ENCODE measurements around the gene NLRP5.

NLRP5 gene

DNA sequence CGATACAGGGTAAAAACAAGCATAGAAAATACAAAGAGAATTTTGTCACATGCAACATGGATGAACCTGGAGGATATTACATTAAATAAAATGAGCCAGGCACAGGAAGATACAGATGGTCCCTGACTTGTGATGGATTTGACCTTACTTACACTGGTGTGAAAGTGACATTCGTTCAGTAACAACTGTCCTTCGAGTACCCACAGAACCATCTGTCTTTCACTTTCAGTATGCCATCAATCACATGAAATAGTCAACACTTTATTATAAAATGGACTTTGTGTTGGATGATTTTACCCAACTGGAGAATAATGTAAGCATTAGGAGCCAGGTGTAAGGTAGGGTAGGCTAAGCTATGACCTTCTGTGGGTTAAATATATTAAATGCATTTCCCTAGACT lies 83.1 kb downstream of the NLRP5 start:
- intact Hi-C loops (cut with DNase I): loop anchor here (10.0 kb wide), 1 partner anchor 185 kb away; no protein-coding TSS in a partner anchor
- DNase-seq: no peak

DNA sequence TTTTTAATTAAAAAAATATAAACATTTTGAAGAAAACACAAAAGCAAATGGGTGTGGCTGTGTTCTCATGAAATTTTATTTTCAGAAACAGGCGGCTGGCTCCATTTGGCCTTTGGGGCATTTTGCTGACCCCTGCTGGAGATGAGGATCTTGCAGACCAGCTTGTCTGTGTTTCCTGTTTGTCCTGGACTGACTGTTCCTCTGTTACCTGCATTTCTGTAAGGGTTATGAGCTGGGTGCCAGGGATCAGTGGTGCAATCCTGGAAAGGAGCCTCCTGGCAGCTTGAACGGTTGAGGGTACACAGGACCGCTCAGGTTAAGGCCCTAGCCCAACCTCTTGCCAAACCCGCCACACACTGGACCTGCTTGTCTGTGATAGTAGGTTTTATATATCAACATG lies 84.6 kb downstream of the NLRP5 start:
- intact Hi-C loops (cut with DNase I): loop anchor here (10.0 kb wide), 1 partner anchor 184 kb away; no protein-coding TSS in a partner anchor
- DNase-seq: peak in 2 of 10 donors; percentile 9 to 14

DNA sequence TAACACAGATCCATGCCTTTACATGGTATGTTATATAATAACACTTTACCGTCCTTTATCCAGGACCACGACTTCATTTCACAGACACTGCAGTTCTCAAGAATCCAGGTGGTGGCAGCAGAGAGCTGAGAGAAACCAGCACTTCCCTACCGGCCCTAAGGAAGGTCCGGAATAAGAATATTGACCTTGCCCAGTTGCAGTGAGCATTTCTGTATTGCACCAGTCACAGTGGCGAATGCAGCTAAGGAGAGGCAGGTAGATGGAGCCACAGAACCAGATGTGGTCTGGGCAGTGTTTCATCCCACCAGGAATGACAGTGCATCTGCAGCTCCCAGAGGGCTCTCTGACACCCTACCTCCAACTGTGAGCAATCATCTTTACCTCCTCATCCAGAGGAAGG lies 89.9 kb downstream of the NLRP5 start:
- peak in 6 of 10 donors; percentile 35 to 72 (median 47) for DNase-seq
- intact Hi-C loops (cut with DNase I): loop anchor here (10.0 kb wide), 1 partner anchor 178 kb away; no protein-coding TSS in a partner anchor

DNA sequence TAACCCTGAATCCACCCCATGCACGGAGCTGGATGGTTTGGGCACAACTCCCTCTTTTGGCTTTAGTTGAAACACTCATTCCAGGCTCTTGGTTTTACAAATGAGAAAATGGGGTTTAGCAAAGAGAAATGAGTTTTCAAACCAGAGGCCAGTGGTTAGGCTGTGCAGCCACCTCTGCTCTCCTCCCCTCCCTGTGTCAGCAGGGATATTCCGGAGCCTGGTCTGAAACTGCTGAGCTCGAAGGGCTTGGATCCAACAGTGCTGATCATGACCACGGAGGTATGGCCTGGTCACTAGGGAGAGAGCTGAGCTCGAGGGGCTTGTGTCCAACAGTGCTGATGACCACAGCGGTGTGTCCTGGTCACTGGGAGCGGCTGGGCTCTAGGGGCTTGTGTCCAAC lies 93.0 kb downstream of the NLRP5 start:
- intact Hi-C loops (cut with DNase I): loop anchor here (5.0 to 10.0 kb wide), 2 partner anchors 93 to 175 kb away; no protein-coding TSS in a partner anchor
- peak in 3 of 10 donors; percentile 3 to 72 (median 38) for DNase-seq

DNA sequence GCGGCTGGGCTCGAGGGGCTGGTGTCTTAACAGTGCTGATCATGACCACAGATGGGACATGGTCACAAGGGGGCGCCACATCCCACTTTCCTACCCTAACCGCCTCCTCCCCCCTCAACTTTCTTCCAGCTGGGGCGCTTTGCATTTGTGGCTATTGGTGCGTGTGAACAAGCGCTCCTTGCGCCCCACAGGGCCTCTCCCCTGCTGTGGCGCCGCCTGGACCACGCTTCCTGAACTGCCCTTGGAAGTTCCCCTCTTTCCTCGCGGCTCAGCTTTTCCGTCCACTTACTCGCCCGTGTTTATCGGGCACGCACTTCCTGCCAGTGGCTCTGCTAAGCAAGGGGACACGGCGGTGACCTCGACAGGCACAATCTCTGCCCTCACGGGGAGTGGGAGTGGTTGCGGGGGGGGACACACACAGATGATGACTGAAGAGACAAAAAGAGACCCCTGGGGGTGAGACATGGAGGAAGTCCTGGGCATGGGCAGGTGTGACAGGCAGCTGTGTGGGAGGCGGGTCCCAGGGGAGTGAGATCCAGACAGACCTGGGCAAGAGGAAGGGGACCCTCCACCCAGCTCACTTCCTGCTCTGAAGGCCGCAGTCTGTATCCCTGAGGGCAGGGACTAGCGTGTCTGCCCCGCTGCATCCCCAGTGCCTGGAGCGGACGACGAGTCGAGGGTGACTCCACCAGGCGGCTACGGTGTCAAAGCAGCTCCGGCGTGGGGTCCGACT lies 94.3 kb downstream of the NLRP5 start:
- peak in 9 of 10 donors; percentile 61 to 94 (median 73) for DNase-seq
- intact Hi-C loops (cut with DNase I): loop anchor here (5.0 kb wide), 1 partner anchor 91 kb away; no protein-coding TSS in a partner anchor

DNA sequence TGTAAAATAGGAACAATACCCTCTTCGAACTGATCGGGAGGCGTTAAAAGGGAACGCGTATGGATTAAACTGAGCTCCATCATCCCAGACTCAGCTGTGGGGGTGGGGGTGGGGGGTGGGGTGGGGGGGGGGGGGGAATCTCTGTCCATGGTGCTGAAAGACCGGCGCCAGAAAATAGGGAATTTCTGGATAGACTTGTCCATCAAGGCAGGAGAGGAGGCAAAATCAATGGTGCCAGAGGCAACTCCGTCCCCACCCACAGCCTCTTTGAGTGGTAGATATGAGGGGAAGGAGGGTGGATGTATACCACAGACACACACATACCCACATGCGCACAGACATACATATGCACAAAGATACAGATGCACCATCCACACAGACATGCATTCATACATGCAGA lies 97.1 kb downstream of the NLRP5 start:
- intact Hi-C loops (cut with DNase I): loop anchor here (5.0 kb wide), 1 partner anchor 89 kb away; no protein-coding TSS in a partner anchor
- DNase-seq: peak in 1 of 10 donors; percentile 6

DNA sequence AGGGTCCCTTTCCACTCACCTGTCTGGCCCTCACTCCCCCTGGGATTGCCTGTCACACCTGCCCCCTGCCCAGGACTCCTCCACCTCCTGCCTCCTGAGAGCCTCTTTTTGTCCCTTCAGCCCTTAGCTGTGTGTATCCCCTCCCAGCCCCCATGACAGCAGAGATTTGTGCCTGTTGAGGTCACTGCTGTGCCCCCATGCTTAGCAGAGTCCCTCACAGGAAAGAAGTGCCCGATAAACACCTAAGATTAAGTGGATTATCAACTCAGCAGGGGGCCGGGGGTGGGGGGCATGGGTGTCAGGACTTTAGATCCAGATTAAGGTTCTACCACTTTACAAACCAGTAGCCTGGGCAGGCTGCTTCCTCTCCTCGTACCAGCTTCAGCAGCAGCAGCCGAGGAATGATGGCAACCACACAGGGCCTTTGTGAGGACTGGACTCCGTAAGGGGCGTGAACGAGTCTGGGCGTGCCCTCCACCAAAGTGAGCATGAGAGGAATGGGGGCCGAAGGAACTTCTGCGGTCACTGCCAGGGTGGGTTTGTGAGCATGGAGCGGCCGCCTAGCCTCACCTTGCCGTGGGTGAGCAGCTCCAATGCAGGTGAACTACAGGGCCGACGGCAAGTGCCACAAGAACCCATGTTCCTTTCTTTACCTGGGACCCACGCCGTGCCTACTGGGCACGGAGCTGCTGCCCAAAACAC lies 98.4 kb downstream of the NLRP5 start:
- intact Hi-C loops (cut with DNase I): loop anchor here (5.0 kb wide), 1 partner anchor 87 kb away; no protein-coding TSS in a partner anchor
- peak in 3 of 10 donors; percentile 35 to 55 (median 42) for DNase-seq

DNA sequence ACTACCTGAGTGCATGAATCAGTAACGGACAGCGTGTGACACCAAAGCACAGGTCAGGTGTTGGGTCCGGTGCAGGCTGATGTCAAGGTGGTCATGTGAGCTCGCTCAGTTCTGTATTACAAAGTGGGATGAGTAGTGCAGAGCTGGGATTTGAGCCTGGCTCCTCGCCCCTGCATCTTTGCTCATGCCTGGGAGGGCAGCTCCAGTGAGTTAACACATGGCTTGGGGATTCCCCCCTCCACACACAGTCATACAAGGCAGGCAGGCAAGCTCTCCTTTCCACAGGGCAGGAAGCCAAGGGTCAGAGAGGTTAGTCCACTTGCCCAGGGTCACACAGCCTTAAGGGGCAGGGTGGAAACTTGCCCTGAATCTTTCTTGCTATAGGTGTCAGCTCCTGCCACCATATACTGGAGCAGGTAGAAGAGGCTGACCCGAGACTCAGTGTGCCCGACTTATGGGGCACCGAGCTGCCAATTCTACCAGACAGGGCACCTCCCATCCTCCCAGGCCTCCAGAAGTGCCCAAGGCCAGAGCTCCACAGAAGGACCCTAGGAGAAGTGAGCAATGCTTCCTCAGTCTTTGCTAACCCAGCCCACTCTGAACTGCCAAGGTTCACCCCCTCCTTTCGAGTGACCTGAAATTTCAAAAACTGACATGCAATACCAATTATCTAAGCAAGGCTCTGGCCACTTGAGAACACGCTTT lies 99.1 kb downstream of the NLRP5 start:
- intact Hi-C loops (cut with DNase I): no loop called here
- peak in 3 of 10 donors; percentile 40 to 63 (median 61) for DNase-seq

DNA sequence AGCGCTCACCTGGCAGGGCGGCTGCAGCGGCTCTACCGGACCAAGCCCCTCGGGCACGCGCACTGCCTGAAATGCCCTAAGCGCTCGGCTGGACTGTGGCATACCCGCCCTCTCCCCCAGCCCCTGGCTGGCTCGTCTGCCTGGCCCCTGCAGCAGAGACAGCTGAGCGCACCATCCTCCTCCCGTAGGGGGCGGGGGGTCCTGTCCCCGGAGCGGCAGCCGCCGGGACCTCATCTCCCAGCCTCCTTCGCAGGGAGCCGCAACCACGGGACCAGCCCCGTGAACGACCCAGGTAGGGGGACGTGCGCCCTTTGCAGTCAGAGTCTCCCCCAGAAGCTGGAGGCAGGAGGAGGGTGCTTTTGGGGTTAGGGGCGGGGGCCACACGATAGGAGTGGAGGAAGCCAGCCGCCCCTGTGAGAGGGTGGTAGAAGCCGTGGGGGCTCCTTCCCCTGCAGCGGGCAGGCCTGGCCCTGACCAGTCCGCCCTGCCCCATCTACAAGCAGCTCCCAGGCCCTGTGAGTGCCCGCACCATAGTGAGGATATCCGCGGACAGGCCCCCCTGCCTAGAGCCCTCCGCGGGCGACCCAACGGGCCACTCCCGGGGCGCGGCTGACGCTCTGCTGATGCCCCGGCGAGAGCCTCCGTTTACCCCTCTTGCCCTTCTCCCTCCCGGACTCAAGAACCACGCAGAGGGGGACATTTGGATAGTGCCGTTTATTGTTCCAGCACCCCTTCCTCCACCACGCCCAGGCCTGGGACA lies 100.3 kb downstream of the NLRP5 start:
- DNase-seq: peak in 2 of 10 donors; percentile 37 to 72
- intact Hi-C loops (cut with DNase I): no loop called here

DNA sequence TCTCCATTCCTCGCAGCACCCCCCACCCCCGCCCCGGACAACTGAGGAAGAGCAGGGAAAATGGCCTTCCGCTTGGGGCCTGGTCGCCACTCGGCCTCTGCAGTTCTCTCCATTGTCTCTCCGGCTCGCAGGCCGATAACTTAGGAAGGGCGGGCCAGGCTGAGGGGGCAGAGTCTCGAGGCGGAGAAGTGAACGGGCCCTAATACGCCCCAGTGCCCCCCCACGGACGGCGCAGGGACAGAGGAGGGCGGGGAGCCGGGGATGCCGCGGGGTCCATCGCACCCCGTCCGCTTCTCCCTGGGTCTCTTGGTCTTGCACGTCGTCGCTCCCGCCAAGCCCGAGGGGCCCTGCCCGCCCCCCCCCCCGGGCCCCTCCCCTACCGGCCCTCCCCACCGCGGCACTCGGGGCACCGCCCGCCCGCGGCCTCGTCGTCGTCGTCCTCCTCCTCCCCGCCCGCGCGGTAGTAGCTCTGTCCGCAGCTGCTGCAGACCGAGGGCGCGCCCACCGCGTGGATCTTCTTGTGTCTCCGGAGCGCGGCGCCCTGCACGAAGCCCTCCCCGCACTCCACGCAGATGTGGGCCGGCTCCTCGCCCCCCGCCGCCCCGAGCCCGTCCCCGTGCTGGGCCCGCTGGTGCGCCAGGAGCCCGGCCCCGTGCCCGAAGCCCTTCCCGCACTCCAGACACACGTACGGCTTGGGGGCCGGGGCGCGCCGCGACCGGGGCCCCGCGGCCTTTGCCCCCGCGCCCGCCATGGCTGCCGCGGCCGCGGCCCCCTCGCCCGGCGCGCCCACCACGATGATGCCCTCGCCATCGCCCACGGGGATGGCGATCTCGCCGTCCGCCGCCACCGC lies 101.3 kb downstream of the NLRP5 start:
- intact Hi-C loops (cut with DNase I): no loop called here
- DNase-seq: peak in 1 of 10 donors; percentile 49

DNA sequence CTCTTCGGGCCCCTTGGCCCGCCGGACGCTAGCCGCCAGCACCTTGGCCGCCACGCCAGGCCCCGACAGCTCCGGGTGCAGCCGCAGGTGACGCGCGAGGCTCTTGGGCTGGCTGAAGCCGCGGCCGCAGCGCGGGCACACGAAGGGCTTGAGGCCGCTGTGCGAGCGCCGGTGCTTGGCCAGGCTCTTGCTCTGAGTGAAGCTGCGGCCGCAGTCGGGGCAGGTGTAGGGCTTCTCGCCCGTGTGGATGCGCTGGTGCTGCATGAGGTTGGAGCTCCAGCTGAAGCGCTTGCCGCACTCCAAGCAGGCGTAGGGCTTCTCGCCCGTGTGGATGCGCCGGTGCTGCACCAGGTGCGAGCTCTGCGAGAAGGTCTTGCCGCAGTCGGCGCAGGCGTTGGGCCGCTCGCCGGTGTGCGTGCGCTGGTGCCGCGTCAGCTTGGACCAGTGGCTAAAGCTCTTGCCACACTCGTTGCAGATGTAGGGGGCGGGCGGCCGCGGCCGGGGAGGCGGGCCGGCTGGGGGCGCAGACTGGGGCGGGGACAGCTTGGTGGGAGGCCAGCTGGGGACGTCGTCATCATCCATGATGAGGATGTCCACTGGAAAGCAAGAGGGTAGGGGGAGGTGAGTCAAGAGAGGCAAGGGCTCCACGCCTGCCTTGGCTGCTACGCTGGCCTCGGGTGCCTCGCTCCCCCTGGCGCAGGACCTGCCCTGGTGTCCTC lies 102.1 kb downstream of the NLRP5 start:
- DNase-seq: peak in 1 of 10 donors; percentile 69

DNA sequence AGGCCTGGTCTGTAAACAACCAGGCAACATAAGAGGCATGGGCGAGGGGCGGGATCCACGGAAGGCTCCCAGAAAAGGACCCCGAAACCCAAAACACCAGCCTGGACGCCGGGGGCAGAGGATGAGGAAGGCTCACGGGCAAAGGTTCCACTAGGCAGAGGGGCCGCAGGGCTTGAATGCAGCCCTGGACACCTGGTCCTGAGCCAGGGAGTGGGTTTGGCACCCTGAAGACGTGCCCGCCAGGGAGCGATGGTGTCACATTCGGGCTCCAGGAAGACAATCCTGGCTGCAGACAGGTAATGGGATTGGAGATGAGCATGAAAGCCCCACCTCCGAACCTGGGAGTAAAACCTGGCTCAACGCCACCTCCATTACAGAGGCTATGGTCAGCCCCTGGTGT lies 102.8 kb downstream of the NLRP5 start:
- DNase-seq: no peak
- intact Hi-C loops (cut with DNase I): no loop called here

More for the DNA sequence above, 102.1 kb downstream of the NLRP5 start:
- intact Hi-C loops (cut with DNase I): no loop called here

DNA sequence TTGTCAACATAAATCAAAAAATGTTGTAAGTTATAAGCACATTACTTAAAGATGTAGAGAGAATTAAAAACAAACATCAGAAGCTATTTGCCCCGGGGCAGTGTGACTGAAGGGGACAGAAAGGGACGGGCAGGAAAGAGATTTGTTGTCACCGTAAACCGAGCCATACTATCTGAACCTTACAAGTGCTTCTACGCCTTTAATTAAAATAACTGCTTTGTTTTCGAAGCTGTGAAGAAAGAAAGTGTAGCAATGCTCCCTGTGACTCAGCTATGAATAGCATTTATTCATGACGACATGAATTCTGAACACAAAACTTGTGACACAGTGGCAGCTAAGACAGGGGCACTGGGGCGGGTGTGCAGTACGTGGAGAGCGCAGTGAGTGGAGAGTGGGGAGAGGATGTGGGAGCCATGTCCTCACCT lies 104.5 kb downstream of the NLRP5 start:
- intact Hi-C loops (cut with DNase I): no loop called here
- peak in 1 of 10 donors; percentile 40 for DNase-seq

DNA sequence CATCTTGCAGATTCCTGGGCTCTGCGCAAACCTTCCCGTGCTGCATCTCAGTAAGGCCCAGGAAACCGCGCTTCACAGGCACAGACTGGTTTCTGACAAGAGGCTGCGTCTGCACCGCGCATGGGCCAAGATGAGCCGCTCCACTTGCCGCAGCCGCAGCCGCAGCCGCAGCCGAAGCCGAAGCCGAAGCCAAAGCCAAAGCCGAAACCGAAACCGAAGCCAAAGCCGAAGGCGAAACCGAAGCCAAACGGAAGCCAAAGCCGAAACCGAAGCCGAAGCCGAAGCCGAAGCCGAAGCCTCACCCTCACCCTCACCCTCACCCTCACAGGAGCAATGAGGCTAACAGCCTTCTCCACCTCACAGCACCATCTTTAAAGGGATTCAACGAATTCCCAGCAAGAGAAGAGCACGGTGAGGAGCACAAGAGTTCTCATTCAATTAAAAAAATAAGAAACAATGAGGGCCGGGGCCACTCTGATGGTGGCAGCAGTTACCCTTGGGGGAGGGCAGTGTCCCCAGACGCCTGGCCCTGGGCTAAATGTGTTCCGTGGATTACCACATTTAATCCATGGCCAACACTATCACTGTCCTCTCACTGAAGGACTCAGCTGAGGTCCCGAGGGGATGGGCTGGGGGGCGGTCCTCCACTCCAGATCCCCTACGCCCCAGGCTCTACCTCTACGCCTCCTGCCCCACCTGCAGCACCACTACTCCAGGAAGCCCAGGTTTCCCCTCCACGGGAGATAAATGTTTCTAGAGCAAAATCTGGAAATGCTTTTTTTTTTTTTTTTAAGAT lies 105.4 kb downstream of the NLRP5 start:
- peak in 4 of 10 donors; percentile 41 to 83 (median 64) for DNase-seq
- intact Hi-C loops (cut with DNase I): no loop called here

DNA sequence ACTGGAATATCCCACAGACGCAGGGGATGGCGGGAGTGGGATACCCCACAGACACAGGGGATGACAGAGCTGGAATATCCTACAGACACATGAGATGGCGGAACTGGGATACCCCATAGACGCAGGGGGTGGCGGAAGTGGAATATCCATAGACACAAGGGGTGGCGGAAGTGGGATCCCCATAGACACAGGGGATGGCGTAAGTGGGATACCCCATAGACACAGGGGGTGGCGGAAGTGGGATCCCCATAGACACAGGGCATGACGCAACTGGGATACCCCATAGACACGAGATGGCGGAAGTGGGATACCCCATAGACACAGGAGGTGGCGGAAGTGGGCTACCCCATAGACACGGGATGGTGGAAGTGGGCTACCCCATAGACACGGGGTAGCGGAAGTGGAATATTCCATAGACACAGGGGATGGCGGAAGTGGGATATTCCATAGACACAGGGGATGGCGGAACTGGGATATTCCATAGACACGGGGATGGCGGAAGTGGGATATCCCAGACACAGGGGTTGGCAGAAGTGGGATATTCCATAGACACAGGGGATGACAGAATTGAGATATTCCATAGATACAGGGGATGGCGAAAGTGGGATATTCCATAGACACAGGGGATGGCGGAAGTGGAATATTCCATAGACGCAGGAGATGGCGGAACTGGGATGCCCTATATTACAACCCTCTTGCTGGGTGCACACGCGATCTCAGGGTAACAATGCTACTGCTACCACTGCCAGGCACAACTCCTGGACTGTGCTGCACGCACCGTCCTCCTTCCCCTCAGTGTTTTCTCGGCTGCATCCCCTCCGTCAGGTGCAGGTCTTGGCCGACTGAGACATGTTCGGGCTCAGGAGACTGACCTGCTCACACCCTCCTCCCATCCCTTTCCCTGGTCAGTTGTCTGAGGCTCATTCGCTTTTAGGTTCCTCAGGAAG lies 106.4 kb downstream of the NLRP5 start:
- intact Hi-C loops (cut with DNase I): no loop called here
- no peak for DNase-seq

DNA sequence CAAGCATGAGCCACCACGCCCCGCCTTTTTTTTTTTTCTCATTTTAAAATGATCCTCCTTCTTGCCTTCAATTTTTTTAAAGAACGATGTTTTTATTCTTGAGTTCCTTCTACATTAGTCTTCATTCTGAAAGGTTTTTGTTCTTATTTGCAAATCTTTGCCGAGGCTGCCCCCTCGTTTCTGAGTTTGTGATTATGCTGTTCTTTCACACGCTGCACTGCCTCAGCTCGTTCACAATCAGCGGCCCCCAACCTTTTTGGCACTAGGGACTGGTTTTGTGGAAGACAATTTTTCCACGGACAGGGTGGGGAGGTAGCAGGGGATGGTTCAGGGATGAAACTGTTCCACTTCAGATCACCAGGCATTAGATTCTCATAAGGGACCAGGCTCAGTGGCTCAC lies 107.9 kb downstream of the NLRP5 start:
- no peak for DNase-seq
- intact Hi-C loops (cut with DNase I): no loop called here

Measured in posterior cingulate gyrus (tissue), 11 donors.